Ecto neural progenitor cell (in vitro differentiated cells): ENCODE data around the gene USP10.
"Not testable (repeated sequence)": the region's sequence is repeated elsewhere in the genome, so short reads cannot be mapped to it uniquely, and the experiment has no call there.

Source experiments
- DNase-seq: peaks from one replicate; pipeline ENCODE4 v3.0.0-alpha.2; 2018; ENCODE audit warnings: low spot score

USP10 gene

DNA sequence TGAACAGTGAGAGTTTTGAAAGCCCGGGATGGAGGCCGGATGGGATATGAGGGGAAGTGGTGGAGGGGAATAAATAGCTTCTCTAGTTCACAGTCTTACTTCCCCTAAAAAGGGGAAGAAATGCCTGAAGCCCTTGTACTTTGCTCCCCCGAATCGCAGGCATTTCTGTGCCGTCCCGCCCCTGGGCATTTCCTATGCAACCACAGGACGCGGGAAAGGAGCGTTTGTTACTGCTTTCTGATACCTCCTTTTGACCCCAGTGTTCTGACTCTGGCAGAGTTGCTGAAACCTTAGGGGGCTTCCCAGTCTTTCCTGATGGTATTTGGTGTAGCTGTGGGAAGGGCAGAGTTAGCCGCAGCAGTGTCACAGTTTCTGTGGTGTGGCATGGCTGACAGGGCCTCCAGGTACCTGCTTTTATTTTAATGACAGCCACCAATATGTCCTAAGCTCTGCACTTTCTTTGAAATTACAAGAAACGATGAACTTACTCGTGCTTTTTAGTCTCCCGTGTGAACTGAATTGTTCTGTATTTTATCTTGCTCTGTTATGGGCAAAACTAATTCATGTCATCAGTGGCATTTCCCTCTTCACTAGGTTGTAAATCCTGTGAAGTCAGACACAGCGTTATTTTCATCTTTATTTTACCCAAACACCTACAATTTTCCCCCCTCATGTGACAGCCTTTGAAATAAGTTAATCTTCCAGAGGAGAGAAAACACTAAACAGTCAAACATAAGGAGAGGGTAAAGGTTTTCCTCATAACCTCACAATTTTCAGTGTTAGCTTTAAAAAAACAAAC is 27.1 kb downstream of the USP10 start:
- no peak for DNase-seq

DNA sequence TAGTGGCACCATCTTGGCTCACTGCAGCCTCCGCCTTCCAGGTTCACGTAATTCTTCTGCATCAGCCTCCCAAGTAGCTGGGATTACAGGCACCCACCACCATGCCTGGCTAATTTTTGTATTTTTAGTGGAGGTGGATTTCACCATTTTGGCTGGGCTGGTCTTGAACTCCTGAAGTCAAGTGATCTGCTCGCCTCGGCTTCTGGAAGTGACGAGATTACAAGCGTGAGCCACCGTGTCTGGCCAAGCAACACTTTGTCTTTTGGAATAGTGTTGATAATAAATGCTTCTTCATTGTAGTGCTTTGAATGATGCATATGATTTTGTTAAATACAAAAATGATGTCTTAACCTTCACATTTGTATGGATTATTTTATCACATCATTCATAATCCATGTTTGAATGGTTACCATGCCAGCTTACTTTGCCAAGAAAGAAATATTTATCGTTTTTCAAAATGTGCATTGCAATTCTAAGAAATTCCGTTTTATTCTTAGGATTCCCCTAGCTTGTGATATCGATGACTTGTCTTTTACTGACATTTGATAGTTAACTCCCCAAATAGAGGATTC is 29.1 kb downstream of the USP10 start:
- DNase-seq, result no peak

GRCh38 chr16:84729716-84730320 is 30.0 kb downstream of the USP10 start:
- no peak for DNase-seq

DNA sequence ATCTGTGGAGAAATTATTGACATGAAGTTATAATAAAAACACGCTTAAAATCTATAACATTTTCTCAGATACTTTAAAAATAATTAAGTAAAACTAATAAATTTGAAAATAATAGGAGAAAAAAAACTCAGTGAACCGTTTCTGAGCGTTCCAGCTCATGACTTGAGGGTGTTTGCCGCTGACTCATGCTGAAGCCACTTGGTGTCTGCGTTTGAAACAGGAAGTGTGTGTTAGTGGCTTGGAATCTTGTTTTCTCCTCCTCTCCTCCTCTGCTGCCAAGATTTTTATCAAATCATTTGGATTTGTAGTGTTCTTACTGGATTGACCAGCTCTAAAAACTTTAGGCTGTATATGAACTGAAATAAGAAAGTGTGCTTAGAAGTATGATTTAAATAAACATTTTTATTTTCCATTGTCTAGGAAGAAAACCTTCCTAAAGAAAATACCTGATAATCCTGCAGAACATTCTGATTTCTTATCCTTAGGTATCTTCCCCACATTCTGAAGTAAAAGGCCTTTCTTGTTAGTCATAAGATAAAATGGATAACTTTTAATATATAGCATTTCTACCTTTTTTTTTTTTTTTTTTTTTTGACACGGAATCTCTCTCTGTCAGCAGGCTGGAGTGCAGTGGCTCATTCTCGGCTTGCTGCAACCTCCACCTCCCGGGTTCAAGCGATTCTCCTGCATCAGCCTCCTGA is 30.8 kb downstream of the USP10 start:
- DNase-seq, result no peak

- not testable (repeated sequence) for DNase-seq
These were observed 32.5 kb downstream of the USP10 start for GRCh38 chr16:84732332-84732673.

DNA sequence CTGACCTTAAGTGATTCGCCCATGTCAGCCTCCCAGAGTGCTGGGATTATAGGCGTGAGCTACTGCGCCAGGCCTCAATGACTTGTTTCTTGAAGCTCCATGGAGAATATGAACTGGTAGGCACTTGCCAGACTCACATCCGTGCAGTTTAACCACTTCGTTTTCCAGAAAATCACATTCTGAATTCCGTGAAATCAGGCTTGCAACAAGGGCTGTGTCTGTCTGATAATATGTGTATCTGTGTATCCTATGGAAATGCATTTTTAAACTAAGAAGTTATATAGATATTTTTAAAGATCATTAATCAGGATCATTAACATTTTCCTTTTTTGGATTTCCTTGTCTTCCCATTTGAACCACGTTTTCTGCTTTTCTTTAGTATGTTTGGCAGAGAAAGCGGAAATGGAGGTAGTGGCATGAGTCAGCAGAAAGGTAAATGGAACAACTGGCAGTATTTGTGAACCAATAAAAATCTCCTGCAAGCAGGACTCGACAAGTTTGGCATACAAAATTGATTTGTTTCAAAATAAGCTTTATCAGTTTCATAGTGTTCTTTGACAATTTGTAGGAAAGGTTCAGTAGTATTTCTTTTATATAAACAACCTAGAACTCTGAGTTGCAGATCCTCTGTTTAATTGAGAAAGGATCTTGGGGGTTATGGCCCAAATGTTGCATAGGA is 33.0 kb downstream of the USP10 start:
- no peak for DNase-seq

GRCh38 chr16:84735849-84736586 is 36.2 kb downstream of the USP10 start:
- DNase-seq, result no peak

GRCh38 chr16:84737192-84738011 is 37.6 kb downstream of the USP10 start:
- DNase-seq, result no peak

DNA sequence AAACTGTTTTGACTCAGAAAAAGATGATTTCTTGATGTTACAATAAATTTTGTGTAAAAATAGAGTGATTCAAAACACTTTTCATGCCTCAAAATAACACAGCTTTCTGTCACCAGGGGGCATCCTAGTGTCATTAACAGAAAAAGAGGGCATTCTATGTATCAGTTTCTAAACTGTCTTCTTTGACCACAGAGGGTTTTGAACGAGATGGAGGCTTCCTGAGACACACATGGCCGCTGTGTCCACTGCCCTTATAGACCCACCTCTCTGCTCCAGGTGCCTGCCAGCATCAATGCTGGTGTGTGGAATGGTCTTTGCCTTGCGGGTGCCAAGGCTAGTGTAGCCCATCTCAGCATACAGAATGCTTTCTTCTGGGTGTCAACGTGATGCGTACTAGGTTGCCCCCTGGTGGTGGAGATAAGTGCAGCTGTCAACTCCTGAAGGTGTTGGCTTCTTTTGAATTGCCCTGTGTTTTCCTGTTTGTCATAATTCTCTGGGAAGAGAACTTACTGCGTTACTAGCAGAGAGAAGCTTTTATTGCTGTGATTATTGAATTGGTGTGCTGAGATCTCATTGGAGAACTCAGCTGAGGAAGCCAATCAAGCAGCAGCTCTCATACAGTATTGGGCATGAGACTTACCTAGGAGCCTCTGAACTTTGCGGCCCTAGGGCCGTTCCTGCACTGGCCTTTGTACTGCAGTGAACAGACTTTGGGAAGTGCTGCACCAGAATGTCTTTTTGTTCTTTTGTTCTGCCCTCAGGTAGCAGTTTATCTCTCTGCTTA is 38.6 kb downstream of the USP10 start:
- peak; percentile 78 for DNase-seq

DNA sequence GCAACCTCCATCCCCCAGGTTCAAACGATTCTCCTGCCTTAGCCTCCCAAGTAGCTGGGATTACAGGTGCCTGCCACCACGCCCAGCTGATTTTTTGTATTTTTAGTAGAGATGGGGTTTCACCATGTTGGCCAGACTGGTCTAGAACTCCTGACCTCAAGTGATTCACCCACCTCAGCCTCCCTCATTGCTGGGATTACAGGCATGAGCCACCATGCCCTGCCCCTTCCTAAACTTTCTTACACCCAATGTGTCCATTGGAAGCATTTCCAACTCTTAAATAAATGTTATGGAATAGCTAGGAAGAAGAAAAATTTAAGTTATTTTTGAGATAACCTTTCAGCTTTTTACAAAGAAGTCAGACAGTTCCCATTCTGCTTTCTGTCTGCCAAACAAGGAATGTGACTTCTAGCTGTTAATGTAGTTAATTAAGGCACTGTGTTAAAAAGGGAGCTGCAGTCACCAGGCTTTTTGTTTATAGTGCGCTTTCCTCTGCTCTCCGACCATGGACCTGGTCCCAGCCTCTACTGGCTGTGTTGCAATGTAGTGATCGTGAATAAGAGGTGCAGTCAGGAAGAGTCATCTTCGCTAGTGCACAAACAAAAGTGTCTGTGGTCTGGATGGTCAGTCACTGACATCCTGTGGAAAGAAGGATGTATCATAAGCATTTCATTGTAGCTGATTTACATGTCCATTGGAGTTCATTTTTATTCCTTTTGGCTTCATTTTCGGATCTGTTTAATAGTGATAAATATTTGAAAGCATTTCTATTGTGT is 39.7 kb downstream of the USP10 start:
- DNase-seq, result no peak

DNA sequence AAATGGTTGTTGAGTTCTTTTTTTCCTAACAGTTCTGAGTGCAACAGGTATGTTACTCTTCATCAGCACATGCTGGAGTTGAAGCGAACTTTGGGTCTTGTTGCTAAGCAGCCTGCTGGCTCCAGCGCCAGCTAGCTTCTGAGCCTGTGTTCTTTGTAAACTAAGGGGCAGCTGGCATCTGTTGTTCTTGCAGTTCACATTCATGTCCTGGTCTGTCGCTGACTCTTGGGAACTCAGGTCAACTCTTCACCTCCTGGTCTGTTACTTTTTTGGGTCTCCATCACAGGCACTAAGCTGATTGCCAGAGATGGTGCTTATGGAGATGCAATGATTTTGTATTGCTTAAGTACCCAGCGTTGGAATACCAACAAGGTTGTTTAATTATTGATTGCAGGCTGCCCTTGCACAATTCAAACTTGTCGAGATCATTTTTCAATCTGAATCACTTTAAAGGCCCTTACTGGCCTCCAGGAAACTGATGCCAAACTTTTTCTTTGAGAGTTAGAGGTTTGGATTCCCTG is 40.9 kb downstream of the USP10 start:
- no peak for DNase-seq

DNA sequence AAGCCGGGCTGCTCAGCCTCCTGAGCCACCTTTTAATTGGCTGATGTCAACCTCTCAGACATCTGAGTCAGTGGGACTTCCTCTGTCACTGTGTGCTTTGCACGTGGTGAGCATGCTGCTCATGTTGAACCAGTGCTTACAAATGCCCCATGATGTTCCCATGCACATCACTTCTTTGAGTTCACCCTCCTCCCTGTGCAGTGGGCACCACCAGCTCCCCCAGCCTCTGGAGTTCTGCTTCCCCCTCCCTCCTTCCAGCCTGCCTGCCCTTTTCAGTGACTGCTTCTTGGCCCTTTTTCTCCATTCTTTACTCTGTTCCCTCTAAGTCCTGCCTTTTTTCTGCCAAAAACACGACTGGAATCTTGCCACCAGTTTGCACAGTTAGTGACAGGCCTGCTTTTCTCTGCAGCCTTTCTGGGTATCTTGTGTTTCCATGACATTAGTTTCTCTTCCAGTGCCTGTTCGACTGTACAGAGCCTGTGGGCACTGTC is 41.6 kb downstream of the USP10 start:
- DNase-seq, result no peak

DNA sequence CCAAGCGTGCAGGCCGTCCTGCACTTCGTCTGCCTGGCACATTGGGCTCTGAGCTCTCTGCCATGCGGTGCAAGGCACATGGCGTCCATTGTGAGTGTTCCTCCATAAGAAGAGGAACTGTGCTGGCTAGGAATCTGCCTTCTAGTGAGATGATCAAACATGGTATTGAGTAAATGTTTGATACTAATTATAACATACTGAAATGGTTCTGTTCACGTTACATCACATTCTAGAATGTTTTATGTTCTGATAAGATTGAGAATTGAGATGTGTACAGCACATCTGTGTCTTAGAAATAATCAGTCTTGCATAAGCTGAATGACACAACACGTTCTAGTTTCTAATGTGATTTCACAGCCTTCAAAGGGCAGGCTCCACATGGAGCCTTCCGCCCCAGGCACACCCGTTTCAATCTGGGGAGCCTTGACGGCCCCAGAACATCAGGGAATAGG is 42.9 kb downstream of the USP10 start:
- DNase-seq, result no peak

DNA sequence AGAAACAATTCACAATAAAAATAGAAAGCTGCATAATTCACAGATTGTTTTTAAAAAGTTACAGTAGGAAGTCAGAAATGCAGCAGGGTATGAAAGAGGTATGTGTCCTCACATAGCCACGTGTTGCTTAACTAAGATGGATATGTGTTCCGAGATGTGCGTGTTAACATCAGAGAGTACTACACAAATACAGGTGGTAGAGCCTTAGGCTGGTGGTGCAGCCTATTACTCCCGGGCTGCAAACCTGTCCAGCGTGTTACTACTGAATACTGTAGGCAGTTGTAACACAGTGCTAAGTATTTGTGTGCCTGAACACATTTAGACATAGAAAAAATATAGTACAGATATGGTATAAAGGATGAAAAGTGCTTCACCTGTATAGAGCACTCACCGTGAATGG is 46.4 kb downstream of the USP10 start:
- DNase-seq, result no peak

GRCh38 chr16:84746875-84747274 is 47.1 kb downstream of the USP10 start:
- no peak for DNase-seq

DNA sequence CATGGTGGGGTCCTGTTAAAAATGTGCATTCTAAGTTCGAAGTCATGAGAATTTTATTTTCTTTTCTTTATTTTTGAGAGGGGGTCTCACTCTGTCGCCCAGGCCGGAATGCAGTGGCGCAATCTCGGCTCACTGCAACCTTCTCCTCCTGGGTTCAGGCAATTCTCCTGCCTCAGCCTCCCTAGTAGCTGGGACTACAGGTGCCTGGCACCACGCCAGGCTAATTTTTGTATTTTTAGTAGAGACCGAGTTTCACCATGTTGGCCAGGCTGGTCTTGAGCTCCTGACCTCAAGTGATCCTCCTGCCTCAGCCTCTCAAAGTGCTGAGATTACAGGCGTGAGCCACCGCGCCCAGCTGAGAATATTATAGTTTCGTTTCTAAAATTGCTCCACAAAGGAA is 48.4 kb downstream of the USP10 start:
- not testable (repeated sequence) for DNase-seq

DNA sequence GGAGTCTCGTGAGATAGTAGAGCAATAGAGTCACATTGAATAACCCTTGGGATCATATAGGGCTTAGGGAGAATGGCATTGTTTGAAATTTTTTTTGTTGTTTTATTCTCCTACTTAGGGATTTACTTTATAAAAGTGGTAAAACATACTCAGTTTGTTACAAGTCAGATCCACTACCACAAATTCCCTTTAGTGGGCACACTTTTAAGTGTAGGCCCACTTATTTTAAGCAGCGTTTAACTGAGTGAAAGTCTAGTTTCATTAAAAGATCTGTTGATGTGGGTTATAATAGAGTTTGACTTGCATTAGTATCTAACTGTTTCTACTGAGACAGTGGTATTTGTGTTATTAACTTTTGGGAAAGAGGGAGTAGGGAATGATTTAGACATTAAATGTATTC is 49.3 kb downstream of the USP10 start:
- no peak for DNase-seq

DNA sequence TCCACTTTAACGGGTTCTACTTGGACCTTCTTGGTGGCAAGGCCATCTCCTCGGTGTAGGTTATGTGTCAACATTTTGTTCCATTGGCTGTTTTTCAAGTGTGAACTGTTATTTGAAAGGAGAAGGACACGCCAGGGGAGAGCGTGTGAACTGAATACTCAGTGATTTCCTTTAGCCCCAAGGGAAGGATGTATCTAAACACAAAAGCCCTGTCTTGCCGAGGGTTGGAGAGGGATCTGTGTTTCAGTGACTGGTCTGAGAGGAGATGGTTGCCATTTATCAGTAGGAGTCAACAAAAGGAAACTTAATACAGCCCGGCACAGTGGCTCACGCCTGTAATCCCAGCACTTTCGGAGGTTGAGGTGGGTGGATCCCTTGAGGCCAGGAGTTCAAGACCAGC is 50.0 kb downstream of the USP10 start:
- no peak for DNase-seq

DNA sequence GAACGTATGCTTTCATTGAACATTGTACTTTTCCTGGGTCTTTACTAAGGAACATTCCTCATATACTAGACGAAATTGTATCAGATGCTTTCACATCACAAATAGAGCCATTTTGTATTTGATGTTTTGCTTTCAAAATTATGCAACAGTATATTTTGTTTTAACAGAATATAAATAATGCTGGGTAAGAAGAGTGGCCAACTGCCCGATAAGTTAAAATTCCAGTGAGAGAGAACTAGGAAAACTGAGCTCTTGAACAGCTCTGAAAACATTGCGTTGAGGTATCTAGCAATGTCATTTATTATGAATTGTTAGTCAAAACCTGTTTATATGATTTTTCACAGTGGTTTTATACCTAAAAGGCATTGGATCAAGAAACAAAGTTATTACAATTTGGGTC is 50.8 kb downstream of the USP10 start:
- no peak for DNase-seq
